ENCODE data around the gene LRRN4CL.
"Not testable (repeated sequence)": the region's sequence is repeated elsewhere in the genome, so short reads cannot be mapped to it uniquely, and the experiment has no call there.

Gene LRRN4CL

GRCh38 chr11:62689421-62690183, at the start of gene LRRN4CL:
Gene LRRN4CL, minus strand, starts transcription at chr11:62689530. Its CDS starts 1,022 bp downstream, at chr11:62688508.
- no peak for DNase-seq (ENCODE audit: low read depth)

- no peak for DNase-seq (ENCODE audit: low read depth)
These were observed 47.9 kb upstream of the LRRN4CL start for GRCh38 chr11:62737196-62737595.

GRCh38 chr11:62732830-62733229, 43.5 kb upstream of the LRRN4CL start:
- DNase-seq (ENCODE audit: low read depth), result no peak

GRCh38 chr11:62730076-62730475, 40.7 kb upstream of the LRRN4CL start:
- DNase-seq (ENCODE audit: low read depth), result not testable (repeated sequence)

- DNase-seq (ENCODE audit: low read depth), result peak; percentile 78
These were observed 39.0 kb upstream of the LRRN4CL start, which contains the start of gene TTC9C for GRCh38 chr11:62728171-62728988. Gene TTC9C, plus strand, starts transcription at chr11:62728486. Its CDS starts 363 bp downstream, at chr11:62728849.

GRCh38 chr11:62727872-62728170, 38.5 kb upstream of the LRRN4CL start:
- peak; percentile 68 for DNase-seq (ENCODE audit: low read depth)

- peak; percentile 98 for DNase-seq (ENCODE audit: low read depth)
These were observed 38.0 kb upstream of the LRRN4CL start, which contains the start of gene HNRNPUL2 for GRCh38 chr11:62727165-62727871. Gene HNRNPUL2, minus strand, starts transcription at chr11:62727457. Its CDS starts 301 bp downstream, at chr11:62727156.

- DNase-seq (ENCODE audit: low read depth), result no peak
These were observed 37.5 kb upstream of the LRRN4CL start for GRCh38 chr11:62726915-62727164.

- no peak for DNase-seq (ENCODE audit: low read depth)
These were observed 37.0 kb upstream of the LRRN4CL start for GRCh38 chr11:62726156-62726914.

- no peak for DNase-seq (ENCODE audit: low read depth)
These were observed 36.3 kb upstream of the LRRN4CL start for GRCh38 chr11:62725646-62726045.

- no peak for DNase-seq (ENCODE audit: low read depth)
These were observed 34.8 kb upstream of the LRRN4CL start for GRCh38 chr11:62724171-62724570.

- no peak for DNase-seq (ENCODE audit: low read depth)
These were observed 32.7 kb upstream of the LRRN4CL start for GRCh38 chr11:62721994-62722393.

GRCh38 chr11:62719302-62719978, 30.1 kb upstream of the LRRN4CL start:
- no peak for DNase-seq (ENCODE audit: low read depth)

GRCh38 chr11:62716816-62717215, 27.5 kb upstream of the LRRN4CL start:
- DNase-seq (ENCODE audit: low read depth), result no peak

- DNase-seq (ENCODE audit: low read depth), result no peak
These were observed 26.9 kb upstream of the LRRN4CL start for GRCh38 chr11:62716206-62716605.

- no peak for DNase-seq (ENCODE audit: low read depth)
These were observed 26.1 kb upstream of the LRRN4CL start for GRCh38 chr11:62715150-62716130.

- no peak for DNase-seq (ENCODE audit: low read depth)
These were observed 24.0 kb upstream of the LRRN4CL start for GRCh38 chr11:62713343-62713742.

- DNase-seq (ENCODE audit: low read depth), result no peak
These were observed 23.5 kb upstream of the LRRN4CL start for GRCh38 chr11:62712861-62713260.

GRCh38 chr11:62712276-62712812, 23.0 kb upstream of the LRRN4CL start:
- no peak for DNase-seq (ENCODE audit: low read depth)

GRCh38 chr11:62710001-62710345, 20.6 kb upstream of the LRRN4CL start:
- no peak for DNase-seq (ENCODE audit: low read depth)
